HFF-Myc (cell line): ENCODE data around the gene SLIT3.
"Not testable (repeated sequence)": the region's sequence is repeated elsewhere in the genome, so short reads cannot be mapped to it uniquely, and the experiment has no call there.

Source experiments
- DNase-seq: peaks from one replicate; pipeline ENCODE4 v3.0.0-alpha.2; 2011; ENCODE audit warnings: low read depth; ENCODE audit errors: extremely low read depth
- H3K4me3 ChIP-seq: replicated peaks from 2 replicates; pipeline ENCODE4 v1.5.1; 2011; ENCODE audit warnings: low read depth, mild to moderate bottlenecking, control low read depth, low read length
- CTCF ChIP-seq: IDR thresholded peaks from 2 replicates; pipeline ENCODE4 v1.5.1; 2012; ENCODE audit warnings: mild to moderate bottlenecking, low read depth, low read length, control low read depth; ENCODE audit errors: missing control alignments

SLIT3 gene

GRCh38 chr5:168648576-168648975, 652.4 kb downstream of the SLIT3 start:
- TF ChIP-seq CTCF, result no peak
- DNase-seq, result no peak
- no peak overlapping the region for H3K4me3 ChIP-seq

- no peak for TF ChIP-seq CTCF
- DNase-seq, result no peak
- no peak overlapping the region for H3K4me3 ChIP-seq
Observed at GRCh38 chr5:168648016-168648415, 652.9 kb downstream of the SLIT3 start.

- DNase-seq, result no peak
- no peak overlapping the region for H3K4me3 ChIP-seq
- TF ChIP-seq CTCF, result no peak
Observed at GRCh38 chr5:168647083-168647482, 653.9 kb downstream of the SLIT3 start.

- no peak overlapping the region for H3K4me3 ChIP-seq
- DNase-seq, result no peak
- TF ChIP-seq CTCF, result no peak
Observed at GRCh38 chr5:168646335-168646734, 654.6 kb downstream of the SLIT3 start.

- DNase-seq, result no peak
- H3K4me3 ChIP-seq, result no peak overlapping the region
- no peak for TF ChIP-seq CTCF
Observed at GRCh38 chr5:168645195-168645594, 655.7 kb downstream of the SLIT3 start.

GRCh38 chr5:168642019-168642418, 658.9 kb downstream of the SLIT3 start:
- no peak for DNase-seq
- TF ChIP-seq CTCF, result no peak
- H3K4me3 ChIP-seq, result no peak overlapping the region

GRCh38 chr5:168638846-168639245, 662.1 kb downstream of the SLIT3 start:
- not testable (repeated sequence) for DNase-seq, H3K4me3 ChIP-seq
